DND-41 (cell line): Measurements from ENCODE around the gene CD81.

ENCODE experiments used
- EZH2 ChIP-seq: IDR thresholded peaks from 3 replicates; pipeline ENCODE4 v1.6.1; 2012; ENCODE audit warnings: borderline replicate concordance, low read depth, mild to moderate bottlenecking, moderate library complexity, low read length, inconsistent platforms; ENCODE audit not compliant: severe bottlenecking
- TF ChIP-seq, protein P1 (sequence below): IDR thresholded peaks from 2 replicates; pipeline ENCODE4 v1.5.1; 2012; ENCODE audit warnings: borderline replicate concordance, low read length, moderate library complexity, mild to moderate bottlenecking; ENCODE audit not compliant: poor library complexity, severe bottlenecking; ENCODE audit errors: extremely low read depth

- TF ChIP-seq, protein P1, sequence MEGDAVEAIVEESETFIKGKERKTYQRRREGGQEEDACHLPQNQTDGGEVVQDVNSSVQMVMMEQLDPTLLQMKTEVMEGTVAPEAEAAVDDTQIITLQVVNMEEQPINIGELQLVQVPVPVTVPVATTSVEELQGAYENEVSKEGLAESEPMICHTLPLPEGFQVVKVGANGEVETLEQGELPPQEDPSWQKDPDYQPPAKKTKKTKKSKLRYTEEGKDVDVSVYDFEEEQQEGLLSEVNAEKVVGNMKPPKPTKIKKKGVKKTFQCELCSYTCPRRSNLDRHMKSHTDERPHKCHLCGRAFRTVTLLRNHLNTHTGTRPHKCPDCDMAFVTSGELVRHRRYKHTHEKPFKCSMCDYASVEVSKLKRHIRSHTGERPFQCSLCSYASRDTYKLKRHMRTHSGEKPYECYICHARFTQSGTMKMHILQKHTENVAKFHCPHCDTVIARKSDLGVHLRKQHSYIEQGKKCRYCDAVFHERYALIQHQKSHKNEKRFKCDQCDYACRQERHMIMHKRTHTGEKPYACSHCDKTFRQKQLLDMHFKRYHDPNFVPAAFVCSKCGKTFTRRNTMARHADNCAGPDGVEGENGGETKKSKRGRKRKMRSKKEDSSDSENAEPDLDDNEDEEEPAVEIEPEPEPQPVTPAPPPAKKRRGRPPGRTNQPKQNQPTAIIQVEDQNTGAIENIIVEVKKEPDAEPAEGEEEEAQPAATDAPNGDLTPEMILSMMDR, result no peak
- no peak for TF ChIP-seq EZH2
Measured at GRCh38 chr11:2414616-2415015, 37.5 kb downstream of the CD81 start.
